HEK293T (cell line): ENCODE measurements around the gene FOXP3.

Experiments used
- CTCF ChIA-PET: fragments of 350-600 bp; formaldehyde crosslinking; extraction: SDS; loops from one replicate; lab custom pipeline; 2021; ENCODE audit warnings: antibody characterized with exemption, inconsistent platforms; lab: Yijun Ruan, JAX
- POLR2A ChIA-PET: fragments of 350-600 bp; formaldehyde crosslinking; extraction: SDS; loops from one replicate; lab custom pipeline; 2020; ENCODE audit warnings: antibody characterized with exemption, inconsistent platforms; lab: Yijun Ruan, JAX
- DNase-seq: peaks from one replicate; pipeline ENCODE4 v3.0.0; 2012; ENCODE audit warnings: mixed read lengths; ENCODE audit errors: extremely low spot score
- ARNT ChIP-seq: fragments of 450-650 bp; IDR thresholded peaks from 2 replicates; pipeline ENCODE4 v1.6.1; 2017; ENCODE audit warnings: mild to moderate bottlenecking
- BHLHE40 ChIP-seq: fragments of 450-650 bp; IDR thresholded peaks from 2 replicates; pipeline ENCODE4 v1.6.1; 2016; ENCODE audit warnings: mild to moderate bottlenecking, moderate library complexity, borderline replicate concordance
- CTBP1 ChIP-seq: fragments of 450-650 bp; IDR thresholded peaks from 2 replicates; pipeline ENCODE4 v1.6.1; 2016; ENCODE audit warnings: borderline replicate concordance
- ELF4 ChIP-seq: fragments of 450-650 bp; IDR thresholded peaks from 2 replicates; pipeline ENCODE4 v1.6.1; 2017; ENCODE audit warnings: antibody characterized with exemption
- FOXA1 ChIP-seq: fragments of 450-650 bp; IDR thresholded peaks from 2 replicates; pipeline ENCODE4 v1.6.1; 2016; ENCODE audit warnings: mild to moderate bottlenecking
- FOXK2 ChIP-seq: fragments of 450-650 bp; IDR thresholded peaks from 2 replicates; pipeline ENCODE4 v1.6.1; 2016; ENCODE audit warnings: mild to moderate bottlenecking
- FOXM1 ChIP-seq: fragments of 450-650 bp; IDR thresholded peaks from 2 replicates; pipeline ENCODE4 v1.6.1; 2017; ENCODE audit warnings: mild to moderate bottlenecking, borderline replicate concordance
- HDGF ChIP-seq: fragments of 450-650 bp; IDR thresholded peaks from 2 replicates; pipeline ENCODE4 v1.6.1; 2017; ENCODE audit warnings: antibody characterized with exemption, borderline replicate concordance
- L3MBTL2 ChIP-seq: fragments of 450-650 bp; conservative IDR thresholded peaks from 2 replicates; pipeline ENCODE4 v1.6.1; 2016; ENCODE audit warnings: mild to moderate bottlenecking
- LEF1 ChIP-seq: fragments of 450-650 bp; IDR thresholded peaks from 2 replicates; pipeline ENCODE4 v1.6.1; 2017; ENCODE audit warnings: mild to moderate bottlenecking, borderline replicate concordance
- NFRKB ChIP-seq: fragments of 450-650 bp; IDR thresholded peaks from 2 replicates; pipeline ENCODE4 v1.6.1; 2016; ENCODE audit warnings: mild to moderate bottlenecking, moderate library complexity
- PKNOX1 ChIP-seq: fragments of 450-650 bp; IDR thresholded peaks from 2 replicates; pipeline ENCODE4 v1.6.1; 2016
- SP1 ChIP-seq: fragments of 450-650 bp; IDR thresholded peaks from 2 replicates; pipeline ENCODE4 v1.6.1; 2017
- SUZ12 ChIP-seq: fragments of 450-650 bp; IDR thresholded peaks from 2 replicates; pipeline ENCODE4 v1.6.1; 2016; ENCODE audit warnings: mild to moderate bottlenecking
- TARDBP ChIP-seq: fragments of 450-650 bp; IDR thresholded peaks from 2 replicates; pipeline ENCODE4 v1.6.1; 2016
- ZNF384 ChIP-seq: fragments of 450-650 bp; IDR thresholded peaks from 2 replicates; pipeline ENCODE4 v1.6.1; 2016

FOXP3 gene

DNA sequence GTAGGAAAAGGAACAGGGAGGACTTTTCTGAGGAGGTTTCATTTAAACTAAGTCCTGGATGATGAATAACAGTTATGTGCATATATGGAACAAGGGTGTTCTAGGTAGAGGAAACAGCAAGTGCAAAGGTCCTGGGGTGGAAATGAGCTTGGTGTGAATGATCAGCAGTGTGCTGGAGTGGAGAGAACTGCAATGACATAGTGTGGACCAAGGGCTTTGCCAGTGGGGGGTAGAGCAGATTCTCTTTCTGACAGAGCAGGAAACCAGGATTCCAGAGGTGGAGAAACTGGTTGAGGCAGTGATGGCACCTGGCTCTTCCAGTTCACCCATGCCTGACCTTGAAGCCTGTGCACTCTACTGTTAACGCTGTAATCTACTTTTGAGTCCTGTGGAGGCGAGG is 6.8 kb upstream of the FOXP3 start:
- TF ChIP-seq FOXA1 (no peak), LEF1 (no peak), TARDBP (no peak), ZNF384 (no peak), SUZ12 (no peak), PKNOX1 (no peak), BHLHE40 (no peak), L3MBTL2 (no peak), ARNT (no peak), ELF4 (no peak), FOXM1 (no peak)
- POLR2A ChIA-PET = interaction anchor here (1.1 to 4.2 kb wide), 2 partner anchors 11 to 79 kb away, joined by 3 to 31 read pairs; no protein-coding TSS in a partner anchor
- CTCF ChIA-PET = no interaction called here
- no peak for DNase-seq

DNA sequence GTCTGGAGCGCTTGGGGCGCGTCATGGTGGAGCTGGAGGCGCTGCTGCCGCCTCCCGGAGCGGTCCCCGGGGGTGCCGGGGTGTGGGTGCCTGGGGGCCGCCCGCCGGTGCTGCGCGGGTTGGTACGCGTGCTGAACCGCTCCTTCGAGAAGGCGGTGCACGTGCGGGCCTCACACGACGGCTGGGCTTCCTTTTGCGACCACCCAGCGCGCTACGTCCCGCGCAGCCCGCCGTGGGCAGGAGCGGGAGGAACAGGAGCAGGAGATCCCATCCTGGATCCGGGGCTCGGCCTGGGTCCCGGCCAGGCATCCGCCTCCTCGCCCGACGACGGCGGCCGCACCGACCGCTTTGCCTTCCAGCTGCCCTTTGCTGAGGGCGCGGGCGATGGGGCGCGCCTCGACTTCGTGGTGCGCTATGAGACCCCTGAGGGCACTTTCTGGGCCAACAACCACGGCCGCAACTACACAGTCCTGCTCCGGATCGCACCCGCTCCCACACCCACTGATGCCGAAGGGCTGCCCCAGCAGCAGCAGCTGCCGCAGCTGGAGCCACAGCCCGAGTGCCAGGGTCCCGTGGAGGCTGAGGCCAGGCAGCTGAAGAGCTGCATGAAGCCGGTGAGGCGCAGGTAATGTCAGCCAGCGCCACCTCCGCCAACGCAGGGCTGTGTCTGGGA is 5.9 kb upstream of the FOXP3 start:
- CTCF ChIA-PET = no interaction called here

GRCh38 chrX:49269767-49270248 is 5.3 kb upstream of the FOXP3 start, which contains the start of gene PPP1R3F:
PPP1R3F (plus strand) TSS chrX:49269793; CDS start chrX:49269870, 77 bp downstream.
- ChIA-PET CTCF (no interaction called here), POLR2A (interaction anchor here (0.7 to 4.2 kb wide), 6 partner anchors 12 to 143 kb away, joined by 3 to 42 read pairs (median 4); no protein-coding TSS in a partner anchor)
- no peak for TF ChIP-seq NFRKB
- TF ChIP-seq SUZ12 = no peak
- TF ChIP-seq ARNT = no peak
- no peak for TF ChIP-seq LEF1
- TF ChIP-seq PKNOX1 = no peak
- no peak for TF ChIP-seq ZNF384
- no peak for TF ChIP-seq TARDBP
- TF ChIP-seq FOXM1 = no peak
- no peak for TF ChIP-seq FOXK2
- TF ChIP-seq BHLHE40 = no peak
- no peak for TF ChIP-seq FOXA1
- no peak for TF ChIP-seq CTBP1
- TF ChIP-seq L3MBTL2 = no peak
- TF ChIP-seq HDGF = no peak
- DNase-seq = peak; percentile 28

More for the DNA sequence above, 5.9 kb upstream of the FOXP3 start:
- TF ChIP-seq ZNF384 (no peak), CTBP1 (no peak), LEF1 (no peak), L3MBTL2 (peak; percentile 93)
- no peak for DNase-seq
- POLR2A ChIA-PET = interaction anchor here (0.7 to 4.2 kb wide), 3 partner anchors 12 to 206 kb away, joined by 3 to 31 read pairs (median 3); no protein-coding TSS in a partner anchor

- ChIA-PET POLR2A (interaction anchor here (0.7 to 4.2 kb wide), 13 partner anchors 11 to 532 kb away, joined by 3 to 42 read pairs (median 4); partner anchors contain the start of gene CCDC22), CTCF (interaction anchor here (0.6 to 0.7 kb wide), 2 partner anchors 13 to 113 kb away, joined by 3 read pairs; no protein-coding TSS in a partner anchor)
- peak; percentile 87 for DNase-seq
- TF ChIP-seq SP1 (no peak), PKNOX1 (peak; percentile 91), L3MBTL2 (peak; percentile 57)
These were observed 4.7 kb upstream of the FOXP3 start for GRCh38 chrX:49269010-49269766.

GRCh38 chrX:49268702-49269009 is 4.1 kb upstream of the FOXP3 start:
- no peak for DNase-seq
- ChIA-PET POLR2A (interaction anchor here (0.8 to 4.2 kb wide), 13 partner anchors 10 to 532 kb away, joined by 3 to 42 read pairs (median 4); partner anchors contain the start of gene CCDC22), CTCF (interaction anchor here (0.6 to 0.7 kb wide), 2 partner anchors 13 to 113 kb away, joined by 3 read pairs; no protein-coding TSS in a partner anchor)
- TF ChIP-seq FOXM1 (no peak), TARDBP (no peak), L3MBTL2 (no peak), PKNOX1 (no peak), FOXA1 (no peak), LEF1 (no peak), ELF4 (no peak)
